GM10266 (cell line): ENCODE results near the gene SLC25A27.

Experiments used
- DNase-seq: peaks from one replicate; pipeline ENCODE4 v3.0.0; 2012; ENCODE audit errors: extremely low spot score
- TF ChIP-seq, protein P1 (sequence below): IDR thresholded peaks from 2 replicates; pipeline ENCODE4 v1.5.1; 2012; ENCODE audit warnings: mild to moderate bottlenecking, low read depth; ENCODE audit not compliant: control insufficient read depth, insufficient read depth; ENCODE audit errors: missing control alignments

Gene SLC25A27

GRCh38 chr6:46651006-46651405 is 1.8 kb upstream of the SLC25A27 start:
- no peak for DNase-seq
- TF ChIP-seq, protein P1, sequence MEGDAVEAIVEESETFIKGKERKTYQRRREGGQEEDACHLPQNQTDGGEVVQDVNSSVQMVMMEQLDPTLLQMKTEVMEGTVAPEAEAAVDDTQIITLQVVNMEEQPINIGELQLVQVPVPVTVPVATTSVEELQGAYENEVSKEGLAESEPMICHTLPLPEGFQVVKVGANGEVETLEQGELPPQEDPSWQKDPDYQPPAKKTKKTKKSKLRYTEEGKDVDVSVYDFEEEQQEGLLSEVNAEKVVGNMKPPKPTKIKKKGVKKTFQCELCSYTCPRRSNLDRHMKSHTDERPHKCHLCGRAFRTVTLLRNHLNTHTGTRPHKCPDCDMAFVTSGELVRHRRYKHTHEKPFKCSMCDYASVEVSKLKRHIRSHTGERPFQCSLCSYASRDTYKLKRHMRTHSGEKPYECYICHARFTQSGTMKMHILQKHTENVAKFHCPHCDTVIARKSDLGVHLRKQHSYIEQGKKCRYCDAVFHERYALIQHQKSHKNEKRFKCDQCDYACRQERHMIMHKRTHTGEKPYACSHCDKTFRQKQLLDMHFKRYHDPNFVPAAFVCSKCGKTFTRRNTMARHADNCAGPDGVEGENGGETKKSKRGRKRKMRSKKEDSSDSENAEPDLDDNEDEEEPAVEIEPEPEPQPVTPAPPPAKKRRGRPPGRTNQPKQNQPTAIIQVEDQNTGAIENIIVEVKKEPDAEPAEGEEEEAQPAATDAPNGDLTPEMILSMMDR: no peak

GRCh38 chr6:46651816-46652215 is 959 bp upstream of the SLC25A27 start:
- TF ChIP-seq, protein P1: no peak
- no peak for DNase-seq

GRCh38 chr6:46652232-46652602 is 558 bp upstream of the SLC25A27 start:
- no peak for DNase-seq
- TF ChIP-seq, protein P1: no peak

DNA sequence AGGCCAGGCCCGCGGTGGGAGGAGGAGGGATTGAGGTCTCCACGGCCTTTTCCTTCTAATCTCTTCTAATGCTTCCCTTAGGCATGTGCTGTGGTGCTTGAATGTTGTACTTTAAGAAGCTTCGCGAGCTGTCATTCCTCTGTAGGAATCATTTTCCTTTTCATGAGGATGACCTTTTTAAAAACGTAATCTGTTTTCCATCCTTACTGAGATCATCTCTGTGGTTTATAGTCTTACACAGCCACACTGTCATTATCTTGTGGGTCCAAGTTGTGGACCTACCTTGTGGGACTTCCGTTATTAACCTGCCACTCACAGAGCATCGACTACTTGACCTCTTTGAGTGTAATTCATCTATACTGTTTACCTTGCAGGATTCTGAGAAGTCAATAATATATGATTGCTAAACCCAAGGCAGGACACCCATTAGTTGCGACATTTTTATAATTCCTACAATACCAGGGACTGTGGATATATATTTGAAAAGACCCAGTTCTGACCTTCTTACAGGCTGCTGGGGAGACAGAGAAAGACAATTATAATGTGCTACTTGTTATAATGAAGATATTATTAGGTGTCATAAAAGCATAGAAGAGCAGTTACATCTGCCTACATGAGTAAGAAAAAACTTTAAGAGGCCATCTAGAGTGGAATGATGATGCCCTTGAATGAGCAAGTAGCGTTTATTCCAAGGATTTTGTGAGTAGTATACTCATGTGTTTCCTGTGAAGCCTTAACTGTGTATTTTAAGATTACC is 842 bp downstream of the SLC25A27 start:
- TF ChIP-seq, protein P1: no peak
- DNase-seq: no peak

DNA sequence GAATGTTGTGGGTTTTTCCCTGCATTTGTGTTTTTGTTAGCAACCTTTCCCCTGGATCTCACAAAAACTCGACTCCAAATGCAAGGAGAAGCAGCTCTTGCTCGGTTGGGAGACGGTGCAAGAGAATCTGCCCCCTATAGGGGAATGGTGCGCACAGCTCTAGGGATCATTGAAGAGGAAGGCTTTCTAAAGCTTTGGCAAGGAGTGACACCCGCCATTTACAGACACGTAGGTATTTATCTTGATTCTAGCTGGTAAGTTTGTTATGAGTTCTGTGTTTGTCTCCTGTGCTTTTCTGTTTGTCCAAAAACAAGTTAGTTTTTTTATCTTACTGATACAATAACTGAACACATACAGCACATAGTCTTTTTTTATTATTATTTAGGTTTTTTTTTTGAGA is 3.0 kb downstream of the SLC25A27 start:
- no peak for DNase-seq
- TF ChIP-seq, protein P1: no peak

- no peak for DNase-seq
- TF ChIP-seq, protein P1: no peak
Observed at GRCh38 chr6:46657642-46658041, 4.9 kb downstream of the SLC25A27 start.

- TF ChIP-seq, protein P1: no peak
- DNase-seq: no peak
Observed at GRCh38 chr6:46661483-46661882, 8.7 kb downstream of the SLC25A27 start.
